K562 (cell line): ENCODE measurements around the gene RPS8. TPM values are rescaled to one million over a fixed set of nuclear protein-coding genes. Genes with fewer than 3 reads are reported as not detected.

ENCODE experiments used
- BCL6 ChIP-seq: fragments of 250-450 bp; sonication (Bioruptor Pico); IDR thresholded peaks from 2 replicates; pipeline ENCODE4 v1.4.0; 2020
- DMBX1 ChIP-seq: fragments of 250-450 bp; sonication (Bioruptor Pico); IDR thresholded peaks from 2 replicates; pipeline ENCODE4 v1.8.0; 2022; ENCODE audit warnings: inconsistent platforms, mild to moderate bottlenecking, moderate library complexity, borderline replicate concordance
- DNMT1 ChIP-seq: fragments of 450-650 bp; IDR thresholded peaks from 2 replicates; pipeline ENCODE4 v1.6.1; 2016; ENCODE audit warnings: antibody characterized with exemption, mild to moderate bottlenecking
- HMG20A ChIP-seq: fragments of 450-650 bp; formaldehyde crosslinking; conservative IDR thresholded peaks from 2 replicates; pipeline ENCODE4 v1.4.0; 2020; ENCODE audit warnings: mild to moderate bottlenecking, mixed read lengths
- HMGN3 ChIP-seq: IDR thresholded peaks from 2 replicates; pipeline ENCODE4 v1.6.1; 2011; ENCODE audit warnings: borderline replicate concordance, low read depth, mild to moderate bottlenecking, mixed read lengths, low read length; ENCODE audit not compliant: insufficient read length; ENCODE audit errors: extremely low read depth
- HNRNPK ChIP-seq: fragments of 200-400 bp; formaldehyde crosslinking; IDR thresholded peaks from one replicate; pipeline ENCODE4 v1.6.1; 2018; ENCODE audit warnings: mild to moderate bottlenecking, low read depth, low read length; ENCODE audit not compliant: poor library complexity, severe bottlenecking
- HNRNPLL ChIP-seq: fragments of 200-400 bp; formaldehyde crosslinking; IDR thresholded peaks from 2 replicates; pipeline ENCODE4 v1.6.1; 2017; ENCODE audit warnings: low read length, low read depth, mild to moderate bottlenecking; ENCODE audit not compliant: poor library complexity, severe bottlenecking
- MTA1 ChIP-seq: fragments of 450-650 bp; IDR thresholded peaks from 2 replicates; pipeline ENCODE4 v1.6.1; 2017; ENCODE audit warnings: borderline replicate concordance
- NBN ChIP-seq: fragments of 450-650 bp; IDR thresholded peaks from 2 replicates; pipeline ENCODE4 v1.6.1; 2016; ENCODE audit warnings: low read depth, mild to moderate bottlenecking
- NCOA4 ChIP-seq: fragments of 450-650 bp; IDR thresholded peaks from 2 replicates; pipeline ENCODE4 v1.6.1; 2018; ENCODE audit warnings: mild to moderate bottlenecking; ENCODE audit not compliant: partially characterized antibody
- NR3C1 ChIP-seq: sonication (generic); formaldehyde crosslinking; IDR thresholded peaks from 2 replicates; pipeline ENCODE4 v1.8.1; 2022; ENCODE audit warnings: missing genetic modification reagents
- PHB2 ChIP-seq: fragments of 450-650 bp; IDR thresholded peaks from 2 replicates; pipeline ENCODE4 v1.6.1; 2017; ENCODE audit warnings: low read depth
- PTRF ChIP-seq: fragments of 450-650 bp; IDR thresholded peaks from 2 replicates; pipeline ENCODE4 v1.6.1; 2016; ENCODE audit warnings: mild to moderate bottlenecking, missing genetic modification characterization, missing compliant biosample characterization
- THRAP3 ChIP-seq: fragments of 450-650 bp; IDR thresholded peaks from 2 replicates; pipeline ENCODE4 v1.6.1; 2016; ENCODE audit warnings: mild to moderate bottlenecking, inconsistent platforms, borderline replicate concordance
- U2AF2 ChIP-seq: fragments of 200-400 bp; formaldehyde crosslinking; optimal IDR thresholded peaks from 2 replicates; pipeline ENCODE3; 2017; ENCODE audit warnings: low read depth, mild to moderate bottlenecking, low read length
- ZKSCAN8 ChIP-seq: fragments of 200-800 bp; sonication (Bioruptor generic); IDR thresholded peaks from 2 replicates; pipeline ENCODE4 v1.6.1; 2016; ENCODE audit warnings: missing genetic modification characterization, missing compliant biosample characterization
- ZNF133 ChIP-seq: fragments of 250-450 bp; sonication (Bioruptor Pico); IDR thresholded peaks from 2 replicates; pipeline ENCODE4 v1.4.0; 2020; ENCODE audit warnings: mild to moderate bottlenecking
- ZNF174 ChIP-seq: fragments of 250-450 bp; sonication (Bioruptor Pico); IDR thresholded peaks from 2 replicates; pipeline ENCODE4 v1.4.0; 2020; ENCODE audit warnings: mild to moderate bottlenecking
- ZNF212 ChIP-seq: fragments of 450-650 bp; formaldehyde crosslinking; IDR thresholded peaks from 2 replicates; pipeline ENCODE4 v1.4.0; 2020; ENCODE audit warnings: mild to moderate bottlenecking
- ZNF24 ChIP-seq: fragments of 450-650 bp; IDR thresholded peaks from 2 replicates; pipeline ENCODE4 v1.6.1; 2016
- ZNF253 ChIP-seq: fragments of 250-450 bp; sonication (Bioruptor Pico); conservative IDR thresholded peaks from 2 replicates; pipeline ENCODE4 v1.6.1; 2021; ENCODE audit warnings: mild to moderate bottlenecking
- ZNF583 ChIP-seq: fragments of 250-450 bp; sonication (Bioruptor Pico); IDR thresholded peaks from 2 replicates; pipeline ENCODE4 v1.4.0; 2020
- ZNF699 ChIP-seq: fragments of 250-450 bp; sonication (Bioruptor Pico); IDR thresholded peaks from 2 replicates; pipeline ENCODE4 v1.8.0; 2021; ENCODE audit warnings: mild to moderate bottlenecking, moderate library complexity; ENCODE audit not compliant: insufficient replicate concordance
- polyA plus RNA-seq, 8 experiments: library from polyadenylated mRNA; depleted of rRNA in 4 of 8; stranded (reverse) in 5 of 8; unstranded in 3 of 8; fragments of >200 nt; fragmentation: Nextera tagmentation in 2 of 8; fragmentation: Illumina TruSeq in 1 of 8; extraction: Ambion mirVana in 2 of 8; extraction: Trizol in 1 of 8; gene quantifications; 2 replicates each; pipeline versions ENCODE4 v1.2.1 to v1.2.3, GENCODE V29; 2011 to 2014; ENCODE audit warnings: inconsistent platforms in 1 of 8, missing spikeins in 1 of 8
- total RNA-seq, 7 experiments: library from RNA; depleted of rRNA in 6 of 7; stranded (reverse); fragments of >200 nt in 6 of 7; fragmentation: Illumina TruSeq in 2 of 7; extraction: Trizol in 2 of 7; gene quantifications; 2 replicates each; pipeline versions ENCODE4 v1.2.1 to v1.2.3, GENCODE V29; 2011 to 2021; ENCODE audit warnings: low replicate concordance in 1 of 7
- TF ChIP-seq, protein P1 (sequence below): fragments of 450-650 bp; formaldehyde crosslinking; IDR thresholded peaks from 2 replicates; pipeline ENCODE4 v1.4.0; 2020; ENCODE audit warnings: mild to moderate bottlenecking, moderate library complexity
- TF ChIP-seq, protein P2 (sequence below): fragments of 450-650 bp; formaldehyde crosslinking; IDR thresholded peaks from 2 replicates; pipeline ENCODE4 v1.4.0; 2022; ENCODE audit warnings: missing genetic modification characterization
- TF ChIP-seq, protein P3 (sequence below): fragments of 250-450 bp; sonication (Bioruptor Pico); IDR thresholded peaks from 2 replicates; pipeline ENCODE4 v1.8.0; 2022; ENCODE audit warnings: inconsistent platforms

RPS8 gene
- total and polyA plus RNA-seq, 9 of the 15 experiments (the other 6 are each of a cell fraction or from before 2014, with no cell fraction given), result 2,431 to 4,168 (median 3,109) TPM

DNA sequence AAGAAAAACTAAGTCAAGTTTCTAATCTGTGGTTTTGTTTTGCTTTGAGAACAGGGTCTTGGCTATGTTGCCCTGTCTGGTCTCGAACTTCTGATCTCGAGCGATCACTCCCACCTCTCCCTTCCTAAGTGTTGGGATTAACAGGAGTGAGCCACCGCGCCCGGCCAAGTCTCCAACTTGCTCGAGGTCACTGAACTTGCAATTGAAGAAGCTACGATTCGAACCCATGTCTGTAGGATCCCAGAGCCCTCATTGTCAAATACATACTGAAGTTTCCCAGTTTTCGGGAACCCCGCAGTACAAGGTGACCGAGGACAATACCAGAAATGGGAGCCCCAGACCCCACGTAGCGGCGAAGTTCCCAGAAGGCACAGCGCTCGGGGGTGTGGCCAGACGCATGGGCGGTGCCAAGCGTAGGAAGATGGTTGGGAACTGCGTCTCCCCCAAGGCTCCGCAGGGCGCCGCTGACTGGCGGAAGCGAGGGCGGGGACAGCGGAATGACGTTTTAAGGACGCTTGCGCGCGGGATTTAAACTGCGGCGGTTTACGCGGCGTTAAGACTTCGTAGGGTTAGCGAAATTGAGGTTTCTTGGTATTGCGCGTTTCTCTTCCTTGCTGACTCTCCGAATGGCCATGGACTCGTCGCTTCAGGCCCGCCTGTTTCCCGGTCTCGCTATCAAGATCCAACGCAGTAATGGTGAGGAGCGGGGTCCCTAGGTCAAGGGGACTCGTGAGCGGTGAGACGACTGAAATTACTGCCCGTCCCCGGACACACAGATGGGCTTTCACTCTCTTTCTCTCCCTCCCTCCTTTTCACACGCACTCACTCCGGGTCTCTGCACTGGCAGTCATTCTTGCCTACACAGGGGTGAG lies 35.8 kb upstream of the RPS8 start, which contains the start of gene KIF2C (continued):
- TF ChIP-seq, protein P1, sequence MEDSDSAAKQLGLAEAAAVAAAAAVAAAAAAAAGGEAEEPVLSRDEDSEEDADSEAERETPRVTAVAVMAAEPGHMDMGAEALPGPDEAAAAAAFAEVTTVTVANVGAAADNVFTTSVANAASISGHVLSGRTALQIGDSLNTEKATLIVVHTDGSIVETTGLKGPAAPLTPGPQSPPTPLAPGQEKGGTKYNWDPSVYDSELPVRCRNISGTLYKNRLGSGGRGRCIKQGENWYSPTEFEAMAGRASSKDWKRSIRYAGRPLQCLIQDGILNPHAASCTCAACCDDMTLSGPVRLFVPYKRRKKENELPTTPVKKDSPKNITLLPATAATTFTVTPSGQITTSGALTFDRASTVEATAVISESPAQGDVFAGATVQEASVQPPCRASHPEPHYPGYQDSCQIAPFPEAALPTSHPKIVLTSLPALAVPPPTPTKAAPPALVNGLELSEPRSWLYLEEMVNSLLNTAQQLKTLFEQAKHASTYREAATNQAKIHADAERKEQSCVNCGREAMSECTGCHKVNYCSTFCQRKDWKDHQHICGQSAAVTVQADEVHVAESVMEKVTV (CRISPR knock-in tag), result no peak
- peak; percentile 62 for TF ChIP-seq HMGN3
- no peak for TF ChIP-seq HMG20A
- peak; percentile 60 for TF ChIP-seq NBN
- TF ChIP-seq BCL6 (CRISPR knock-in tag), result no peak
- peak; percentile 5; the same call in 1 of the 2 replicates for TF ChIP-seq MTA1
- no peak for TF ChIP-seq HNRNPK
- no peak for TF ChIP-seq PTRF (tag)
- TF ChIP-seq, protein P2, sequence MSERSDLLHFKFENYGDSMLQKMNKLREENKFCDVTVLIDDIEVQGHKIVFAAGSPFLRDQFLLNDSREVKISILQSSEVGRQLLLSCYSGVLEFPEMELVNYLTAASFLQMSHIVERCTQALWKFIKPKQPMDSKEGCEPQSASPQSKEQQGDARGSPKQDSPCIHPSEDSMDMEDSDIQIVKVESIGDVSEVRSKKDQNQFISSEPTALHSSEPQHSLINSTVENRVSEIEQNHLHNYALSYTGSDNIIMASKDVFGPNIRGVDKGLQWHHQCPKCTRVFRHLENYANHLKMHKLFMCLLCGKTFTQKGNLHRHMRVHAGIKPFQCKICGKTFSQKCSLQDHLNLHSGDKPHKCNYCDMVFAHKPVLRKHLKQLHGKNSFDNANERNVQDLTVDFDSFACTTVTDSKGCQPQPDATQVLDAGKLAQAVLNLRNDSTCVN, result no peak
- no peak; the same call in 1 of the 2 replicates for TF ChIP-seq ZNF174 (CRISPR knock-in tag)
- no peak for TF ChIP-seq ZNF253 (CRISPR knock-in tag)
- no peak; the same call in 1 of the 2 replicates for TF ChIP-seq ZNF583
- no peak for TF ChIP-seq PHB2
- TF ChIP-seq DMBX1 (CRISPR knock-in tag), result no peak
- TF ChIP-seq HNRNPLL, result peak; percentile 90
- TF ChIP-seq ZNF24, result no peak
- TF ChIP-seq ZNF699 (CRISPR knock-in tag), result no peak
- TF ChIP-seq NR3C1 (CRISPR knock-in tag), result no peak
- no peak for TF ChIP-seq ZNF133 (CRISPR knock-in tag)
- no peak for TF ChIP-seq ZNF212 (CRISPR knock-in tag)
- no peak for TF ChIP-seq U2AF2
- TF ChIP-seq THRAP3, result no peak
- TF ChIP-seq DNMT1, result no peak
- TF ChIP-seq NCOA4, result no peak
- no peak for TF ChIP-seq ZKSCAN8 (CRISPR knock-in tag)
- TF ChIP-seq, protein P3, sequence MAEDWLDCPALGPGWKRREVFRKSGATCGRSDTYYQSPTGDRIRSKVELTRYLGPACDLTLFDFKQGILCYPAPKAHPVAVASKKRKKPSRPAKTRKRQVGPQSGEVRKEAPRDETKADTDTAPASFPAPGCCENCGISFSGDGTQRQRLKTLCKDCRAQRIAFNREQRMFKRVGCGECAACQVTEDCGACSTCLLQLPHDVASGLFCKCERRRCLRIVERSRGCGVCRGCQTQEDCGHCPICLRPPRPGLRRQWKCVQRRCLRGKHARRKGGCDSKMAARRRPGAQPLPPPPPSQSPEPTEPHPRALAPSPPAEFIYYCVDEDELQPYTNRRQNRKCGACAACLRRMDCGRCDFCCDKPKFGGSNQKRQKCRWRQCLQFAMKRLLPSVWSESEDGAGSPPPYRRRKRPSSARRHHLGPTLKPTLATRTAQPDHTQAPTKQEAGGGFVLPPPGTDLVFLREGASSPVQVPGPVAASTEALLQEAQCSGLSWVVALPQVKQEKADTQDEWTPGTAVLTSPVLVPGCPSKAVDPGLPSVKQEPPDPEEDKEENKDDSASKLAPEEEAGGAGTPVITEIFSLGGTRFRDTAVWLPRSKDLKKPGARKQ (CRISPR knock-in tag), result no peak
